ENCODE results near the gene NAP1L3. TPM values are rescaled to one million over a fixed set of nuclear protein-coding genes. Genes with fewer than 3 reads are reported as not detected.

NAP1L3 gene
- total and polyA plus RNA-seq, 2 of the 4 experiments (the other 2 are of a cell fraction), result 2.2 to 3.7 TPM

DNA sequence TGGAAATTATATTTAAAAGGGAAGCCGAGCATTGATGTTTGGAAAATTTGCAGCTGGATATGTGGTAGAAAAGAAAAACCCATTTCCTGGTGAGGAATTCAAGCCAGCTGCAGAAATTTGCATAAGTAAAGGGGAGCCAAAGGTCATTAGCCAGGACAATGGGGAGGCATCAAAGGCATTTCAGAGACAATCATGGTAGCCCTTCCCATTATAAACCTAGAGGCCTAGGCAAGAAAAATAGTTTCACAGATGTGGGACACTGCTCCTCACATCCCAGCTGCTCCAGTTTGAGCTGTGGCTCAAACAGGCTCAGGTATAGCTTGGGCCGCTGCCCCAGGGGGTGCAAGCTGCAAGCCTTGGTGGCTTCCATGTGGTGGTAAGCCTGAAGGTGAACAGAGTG, 35.8 kb downstream of the NAP1L3 start:
- Histone ChIP-seq H3K23ac (ENCODE audit: low read depth, low read length) (no peak overlapping the region), H3K18ac (ENCODE audit: low read depth, low read length) (no peak overlapping the region), H3K4me1 (ENCODE audit: control insufficient read depth, insufficient read depth, low read length) (no peaks in the 10 kb centered on the region), H2BK5ac (ENCODE audit: low read depth, low read length, poor library complexity, severe bottlenecking) (no peak overlapping the region), H4K5ac (ENCODE audit: low read depth, low read length) (no peak overlapping the region), H2BK15ac (ENCODE audit: low read depth, low read length) (no peak overlapping the region), H2AK9ac (replicated peaks; ENCODE audit: low read depth, low read length, poor library complexity) (no peak overlapping the region), H4K8ac (ENCODE audit: low read depth in 2 of 2, low read length in 2 of 2) (no peak overlapping the region), H2AFZ (replicated peaks; ENCODE audit: low read length, poor library complexity) (no peak overlapping the region), H2BK20ac (ENCODE audit: low read depth, low read length) (no peak overlapping the region), H3K4ac (ENCODE audit: low read depth, low read length) (no peak overlapping the region), H3K27me3 (ENCODE audit: control insufficient read depth, insufficient read depth, low read length) (no peaks in the 10 kb centered on the region), H3K14ac (replicated peaks; ENCODE audit: low read depth, low read length) (no peak overlapping the region), H3K79me1 (ENCODE audit: low read depth in 1 of 2, low read length in 2 of 2) (no peaks in the 10 kb centered on the region), H4K91ac (ENCODE audit: insufficient read depth, low read depth, low read length) (no peak overlapping the region), H3K36me3 (ENCODE audit: control insufficient read depth, insufficient read depth, low read length) (no peaks in the 10 kb centered on the region), H4K20me1 (ENCODE audit: insufficient read depth, low read length) (no peaks in the 10 kb centered on the region), H3K9me1 (ENCODE audit: insufficient read depth, low read length) (no peaks in the 10 kb centered on the region), H3K27ac (ENCODE audit: insufficient read depth, low read length) (no peak overlapping the region), H3K4me3 (ENCODE audit: insufficient read depth, low read depth, low read length) (no peak overlapping the region), H3K4me2 (ENCODE audit: low read depth, low read length) (no peak overlapping the region), H3K56ac (ENCODE audit: extremely low read depth, insufficient read depth, low read length) (no peak overlapping the region), H3K9me3 (ENCODE audit: control insufficient read depth, insufficient read depth, low read length) (no peaks in the 10 kb centered on the region), H3K9ac (ENCODE audit: low read depth, low read length) (no peak overlapping the region), H2BK120ac (ENCODE audit: low read depth, low read length) (no peak overlapping the region), H2AK5ac (ENCODE audit: low read depth, low read length) (no peak overlapping the region)
- POLR2A ChIA-PET (ENCODE audit: unreplicated experiment), result no interaction called here
- intact Hi-C loops (cut with micrococcal nuclease) (no loop called here), dilution Hi-C loops (cut with HindIII; ENCODE audit: low sequenced_read_pairs, unreplicated experiment) (no loop called here), in situ Hi-C loops (cut with MboI; ENCODE audit: low sequenced_read_pairs) (no loop called here)
- TF ChIP-seq, protein P1, sequence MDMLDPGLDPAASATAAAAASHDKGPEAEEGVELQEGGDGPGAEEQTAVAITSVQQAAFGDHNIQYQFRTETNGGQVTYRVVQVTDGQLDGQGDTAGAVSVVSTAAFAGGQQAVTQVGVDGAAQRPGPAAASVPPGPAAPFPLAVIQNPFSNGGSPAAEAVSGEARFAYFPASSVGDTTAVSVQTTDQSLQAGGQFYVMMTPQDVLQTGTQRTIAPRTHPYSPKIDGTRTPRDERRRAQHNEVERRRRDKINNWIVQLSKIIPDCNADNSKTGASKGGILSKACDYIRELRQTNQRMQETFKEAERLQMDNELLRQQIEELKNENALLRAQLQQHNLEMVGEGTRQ (IDR thresholded peaks at IDR 0.05; ENCODE audit: low read depth, low read length), result no peak
- no peak for TF ChIP-seq SMC3 (IDR thresholded peaks at IDR 0.05; ENCODE audit: low read depth, low read length)
- TF ChIP-seq RCOR1 (IDR thresholded peaks at IDR 0.05; ENCODE audit: insufficient replicate concordance, low read length), result no peak
- TF ChIP-seq FOS (IDR thresholded peaks at IDR 0.05; ENCODE audit: low read depth, low read length), result no peak
- TF ChIP-seq RAD21 (IDR thresholded peaks at IDR 0.05; ENCODE audit: low read length), result no peak
- TF ChIP-seq, protein P2, sequence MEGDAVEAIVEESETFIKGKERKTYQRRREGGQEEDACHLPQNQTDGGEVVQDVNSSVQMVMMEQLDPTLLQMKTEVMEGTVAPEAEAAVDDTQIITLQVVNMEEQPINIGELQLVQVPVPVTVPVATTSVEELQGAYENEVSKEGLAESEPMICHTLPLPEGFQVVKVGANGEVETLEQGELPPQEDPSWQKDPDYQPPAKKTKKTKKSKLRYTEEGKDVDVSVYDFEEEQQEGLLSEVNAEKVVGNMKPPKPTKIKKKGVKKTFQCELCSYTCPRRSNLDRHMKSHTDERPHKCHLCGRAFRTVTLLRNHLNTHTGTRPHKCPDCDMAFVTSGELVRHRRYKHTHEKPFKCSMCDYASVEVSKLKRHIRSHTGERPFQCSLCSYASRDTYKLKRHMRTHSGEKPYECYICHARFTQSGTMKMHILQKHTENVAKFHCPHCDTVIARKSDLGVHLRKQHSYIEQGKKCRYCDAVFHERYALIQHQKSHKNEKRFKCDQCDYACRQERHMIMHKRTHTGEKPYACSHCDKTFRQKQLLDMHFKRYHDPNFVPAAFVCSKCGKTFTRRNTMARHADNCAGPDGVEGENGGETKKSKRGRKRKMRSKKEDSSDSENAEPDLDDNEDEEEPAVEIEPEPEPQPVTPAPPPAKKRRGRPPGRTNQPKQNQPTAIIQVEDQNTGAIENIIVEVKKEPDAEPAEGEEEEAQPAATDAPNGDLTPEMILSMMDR (conservative IDR thresholded peaks at IDR 0.05; ENCODE audit: low read depth, low read length), result no peak
- no peak for TF ChIP-seq MXI1 (IDR thresholded peaks at IDR 0.05; ENCODE audit: borderline replicate concordance, low read depth, low read length)
- no peak for TF ChIP-seq NFE2L2 (IDR thresholded peaks at IDR 0.05; ENCODE audit: low read depth, low read length)
- no peak for TF ChIP-seq RFX5 (IDR thresholded peaks at IDR 0.05; ENCODE audit: low read depth, low read length)
- TF ChIP-seq MAZ (IDR thresholded peaks at IDR 0.05; ENCODE audit: borderline replicate concordance, low read depth, low read length), result no peak
- WGBS, 2 experiments (ENCODE audit: extremely low coverage in 2 of 2, insufficient read length in 1 of 2), result no CpG with 5 or more reads among the region's 2 CpGs
- no TSS peak for BruUV-seq (replicated peaks)
- CTCF ChIA-PET, result no interaction called here
- DNase-seq (no peak), ATAC-seq (ENCODE audit: low read depth) (no peak)
